Fibroblast of lung (primary cell): ENCODE data around the gene TMEM259. TPM values are rescaled to one million over a fixed set of nuclear protein-coding genes. Genes with fewer than 3 reads are reported as not detected.
A peak's percentile ranks its signal among the peaks of the same experiment; 100 is the strongest.

Experiments
- DNase-seq, 2 donors: peaks; one replicate each; pipeline versions ENCODE4 v3.0.0 to v3.0.0-alpha.2; 2010; ENCODE audit warnings: low read depth in 2 of 2
- H2AFZ ChIP-seq: 2 replicates; pipeline ENCODE4 v1.5.1; 2012; ENCODE audit warnings: low read length, control low read depth, inconsistent platforms
- H3K27ac ChIP-seq: 2 replicates; pipeline ENCODE4 v1.5.1; 2011; ENCODE audit warnings: low read length, control low read depth; ENCODE audit not compliant: insufficient read depth
- H3K27me3 ChIP-seq: 2 replicates; pipeline ENCODE4 v1.5.1; 2011; ENCODE audit warnings: mild to moderate bottlenecking, low read length; ENCODE audit not compliant: control insufficient read depth, insufficient read depth
- H3K36me3 ChIP-seq: 2 replicates; pipeline ENCODE4 v1.5.1; 2011; ENCODE audit warnings: low read length; ENCODE audit not compliant: control insufficient read depth, insufficient read depth
- H3K4me1 ChIP-seq: 2 replicates; pipeline ENCODE4 v1.5.1; 2011; ENCODE audit warnings: low read length; ENCODE audit not compliant: control insufficient read depth, insufficient read depth; ENCODE audit errors: extremely low read depth
- H3K4me2 ChIP-seq: 2 replicates; pipeline ENCODE4 v1.5.1; 2011; ENCODE audit warnings: low read length, control low read depth; ENCODE audit not compliant: insufficient read depth; ENCODE audit errors: extremely low read depth
- H3K4me3 ChIP-seq, 4 experiments: fragments of 200-600 bp in 1 of 4; sonication (generic) in 1 of 4; replicated peaks in 1 of 4; 2 replicates each; pipeline ENCODE4 v1.5.1; 2011 to 2016; ENCODE audit warnings: low read length in 4 of 4, low read depth in 3 of 4, mild to moderate bottlenecking in 3 of 4, control low read depth in 2 of 4, inconsistent platforms in 1 of 4, mixed read lengths in 1 of 4; ENCODE audit not compliant: insufficient read depth in 1 of 4; ENCODE audit errors: control extremely low read depth in 1 of 4
- H3K79me2 ChIP-seq: 2 replicates; pipeline ENCODE4 v1.5.1; 2012; ENCODE audit warnings: mild to moderate bottlenecking, low read length, inconsistent platforms; ENCODE audit not compliant: control insufficient read depth, insufficient read depth
- H3K9ac ChIP-seq: 2 replicates; pipeline ENCODE4 v1.5.1; 2011; ENCODE audit warnings: mild to moderate bottlenecking, low read length, control low read depth; ENCODE audit not compliant: insufficient read depth
- H3K9me3 ChIP-seq: 2 replicates; pipeline ENCODE4 v1.5.1; 2012; ENCODE audit warnings: low read depth, low read length; ENCODE audit not compliant: control insufficient read depth, insufficient read depth
- H4K20me1 ChIP-seq: 2 replicates; pipeline ENCODE4 v1.5.1; 2011; ENCODE audit warnings: low read length; ENCODE audit not compliant: control insufficient read depth, insufficient read depth; ENCODE audit errors: extremely low read depth
- CTCF ChIP-seq, 2 donors: IDR thresholded peaks in 1 of 2; conservative IDR thresholded peaks in 1 of 2; 1 replicate in 1 of 2; 2 replicates in 1 of 2; pipeline ENCODE4 v1.5.1; 2011 to 2012; ENCODE audit warnings: low read length in 2 of 2, control low read depth in 1 of 2, inconsistent platforms in 1 of 2, low read depth in 1 of 2, mild to moderate bottlenecking in 1 of 2
- EZH2 ChIP-seq: IDR thresholded peaks from 2 replicates; pipeline ENCODE4 v1.5.1; 2012; ENCODE audit warnings: low read length, control low read depth, mild to moderate bottlenecking; ENCODE audit errors: missing control alignments
- polyA plus RNA-seq, 2 donors: library from polyadenylated mRNA; depleted of rRNA in 1 of 2; stranded (reverse) in 1 of 2; unstranded in 1 of 2; fragments of >200 nt; gene quantifications; 2 replicates each; pipeline ENCODE4 v1.2.1, GENCODE V29; 2011 to 2012; ENCODE audit warnings: missing spikeins in 1 of 2
- total RNA-seq: library from RNA; depleted of rRNA; stranded (reverse); fragments of >200 nt; gene quantifications from 2 replicates; pipeline ENCODE4 v1.2.1, GENCODE V29; 2014

TMEM259 gene
- total and polyA plus RNA-seq, 2 donors (not counting 1 experiment from before 2014, with no cell fraction given), result 57.8 to 67.1 TPM

- DNase-seq, result no peak
- Histone ChIP-seq H3K36me3 (peaks cover 15% of the 10 kb centered on the region), H3K4me1 (peaks cover 26% of the 10 kb centered on the region), H2AFZ (peak overlapping the region; percentile 51), H3K79me2 (no peaks in the 10 kb centered on the region), H3K27ac (no peak overlapping the region), H3K9ac (no peak overlapping the region), H3K4me3 (peak overlapping the region; percentile 26 to 67 (median 42)), H3K4me2 (peak overlapping the region; percentile 93), H3K9me3 (no peaks in the 10 kb centered on the region), H3K27me3 (no peaks in the 10 kb centered on the region), H4K20me1 (no peaks in the 10 kb centered on the region)
- TF ChIP-seq CTCF (conservative IDR thresholded peaks at IDR 0.05 in 1 of 2, IDR thresholded peaks at IDR 0.05 in 1 of 2; ENCODE audit: low read depth in 1 of 2, low read length in 2 of 2), result no peak
- no peak for TF ChIP-seq EZH2
Observed at GRCh38 chr19:1041272-1041834, 20.4 kb upstream of the TMEM259 start.

- Histone ChIP-seq H3K79me2 (no peaks in the 10 kb centered on the region), H3K36me3 (peaks cover 17% of the 10 kb centered on the region), H3K27ac (no peak overlapping the region), H2AFZ (peak overlapping the region; percentile 51), H3K9ac (peak overlapping the region; percentile 18), H4K20me1 (no peaks in the 10 kb centered on the region), H3K27me3 (no peaks in the 10 kb centered on the region), H3K4me2 (peak overlapping the region; percentile 93), H3K4me1 (peaks cover 26% of the 10 kb centered on the region), H3K9me3 (no peaks in the 10 kb centered on the region), H3K4me3 (peak overlapping the region; percentile 53 to 67 (median 58))
- no peak for TF ChIP-seq CTCF (conservative IDR thresholded peaks at IDR 0.05 in 1 of 2, IDR thresholded peaks at IDR 0.05 in 1 of 2; ENCODE audit: low read depth in 1 of 2, low read length in 2 of 2)
- no peak for TF ChIP-seq EZH2
- peak; percentile 94 to 95 for DNase-seq
Observed at GRCh38 chr19:1040476-1041271, 19.8 kb upstream of the TMEM259 start.

GRCh38 chr19:1039646-1040475 lies 18.9 kb upstream of the TMEM259 start, which contains the start of gene ABCA7:
Gene ABCA7, plus strand, starts transcription at chr19:1040107. Its CDS starts 1,255 bp downstream, at chr19:1041362.
- DNase-seq, result peak; percentile 97
- H3K79me2 ChIP-seq, result peaks cover 3% of the 10 kb centered on the region
- peak within 1 kb of the TSS; percentile 93 for H3K4me2 ChIP-seq
- H3K27ac ChIP-seq, result peak within 1 kb of the TSS; percentile 38
- H3K9ac ChIP-seq, result peak within 1 kb of the TSS; percentile 46
- no peaks in the 10 kb centered on the region for H3K9me3 ChIP-seq
- H3K27me3 ChIP-seq, result no peaks in the 10 kb centered on the region
- TF ChIP-seq CTCF (conservative IDR thresholded peaks at IDR 0.05 in 1 of 2, IDR thresholded peaks at IDR 0.05 in 1 of 2; ENCODE audit: low read depth in 1 of 2, low read length in 2 of 2) (no peak), EZH2 (no peak)
- H4K20me1 ChIP-seq, result no peaks in the 10 kb centered on the region
- H2AFZ ChIP-seq, result no peak within 1 kb of the TSS
- H3K4me3 ChIP-seq, result peak within 1 kb of the TSS; percentile 53 to 67 (median 58)
- H3K4me1 ChIP-seq, result peaks cover 26% of the 10 kb centered on the region
- H3K36me3 ChIP-seq, result peaks cover 19% of the 10 kb centered on the region
